Retinal pigment epithelial cell (primary cell): ENCODE measurements around the gene MAGEB2.

Source experiments
- DNase-seq: peaks from one replicate; pipeline ENCODE4 v3.0.0-alpha.2; 2010; ENCODE audit warnings: low read depth
- H3K4me3 ChIP-seq: 2 replicates; pipeline ENCODE4 v1.5.1; 2011; ENCODE audit warnings: mild to moderate bottlenecking, low read length, control low read depth, moderate library complexity
- CTCF ChIP-seq: conservative IDR thresholded peaks from 2 replicates; pipeline ENCODE4 v1.5.1; 2011; ENCODE audit warnings: low read depth, low read length, control low read depth, inconsistent platforms

MAGEB2 gene

GRCh38 chrX:30212172-30212571 lies 3.2 kb upstream of the MAGEB2 start:
- TF ChIP-seq CTCF, result no peak
- DNase-seq, result no peak

GRCh38 chrX:30217465-30217864 lies 2.1 kb downstream of the MAGEB2 start:
- DNase-seq, result no peak
- H3K4me3 ChIP-seq, result no peak overlapping the region
- TF ChIP-seq CTCF, result no peak

More at GRCh38 chrX:30212172-30212571, 3.2 kb upstream of the MAGEB2 start:
- no peak overlapping the region for H3K4me3 ChIP-seq

- H3K4me3 ChIP-seq, result no peak overlapping the region
- no peak for DNase-seq
- no peak for TF ChIP-seq CTCF
Observed at GRCh38 chrX:30219372-30219771, 4.0 kb downstream of the MAGEB2 start.

GRCh38 chrX:30220661-30221060 lies 5.3 kb downstream of the MAGEB2 start:
- H3K4me3 ChIP-seq, result no peak overlapping the region
- TF ChIP-seq CTCF, result no peak
- no peak for DNase-seq

GRCh38 chrX:30224536-30224935 lies 9.2 kb downstream of the MAGEB2 start:
- no peak for DNase-seq
- TF ChIP-seq CTCF, result no peak
- no peak overlapping the region for H3K4me3 ChIP-seq

- no peak for TF ChIP-seq CTCF
- no peak for DNase-seq
- H3K4me3 ChIP-seq, result no peak overlapping the region
Observed at GRCh38 chrX:30228526-30228925, 13.2 kb downstream of the MAGEB2 start.

- no peak for DNase-seq
- TF ChIP-seq CTCF, result no peak
- H3K4me3 ChIP-seq, result no peak within 1 kb of the TSS
Observed at GRCh38 chrX:30230395-30230794, 15.0 kb downstream of the MAGEB2 start, which contains the start of gene MAGEB3. Gene MAGEB3, plus strand, starts transcription at chrX:30230657. Its CDS starts 5,268 bp downstream, at chrX:30235925.
